Measurements from ENCODE around the gene LBH.
A peak's percentile ranks its signal among the peaks of the same experiment; 100 is the strongest.

The LBH gene

GRCh38 chr2:30276455-30276911, 45.1 kb downstream of the LBH start:
- H3K9me3 Mint-ChIP-seq: no peaks in the 10 kb centered on the region
- H3K36me3 Mint-ChIP-seq (ENCODE audit: low read depth): no peaks in the 10 kb centered on the region
- H3K4me1 Mint-ChIP-seq (ENCODE audit: low read depth): peaks cover 17% of the 10 kb centered on the region
- no peak overlapping the region for H3K27ac Mint-ChIP-seq
- no peak for DNase-seq (ENCODE audit: low spot score)
- no peak overlapping the region for H3K4me3 Mint-ChIP-seq
- no peaks in the 10 kb centered on the region for H3K27me3 Mint-ChIP-seq (ENCODE audit: low read depth)

- Mint-ChIP-seq H3K36me3 (ENCODE audit: low read depth) (no peaks in the 10 kb centered on the region), H3K4me3 (no peak overlapping the region), H3K27ac (no peak overlapping the region), H3K9me3 (no peaks in the 10 kb centered on the region), H3K27me3 (ENCODE audit: low read depth) (no peaks in the 10 kb centered on the region), H3K4me1 (ENCODE audit: low read depth) (peaks cover 17% of the 10 kb centered on the region)
- DNase-seq (ENCODE audit: low spot score): no peak
Measured at GRCh38 chr2:30277582-30277981, 46.2 kb downstream of the LBH start.

- no peaks in the 10 kb centered on the region for H3K9me3 Mint-ChIP-seq
- no peak for DNase-seq (ENCODE audit: low spot score)
- H3K27ac Mint-ChIP-seq: no peak overlapping the region
- H3K4me1 Mint-ChIP-seq (ENCODE audit: low read depth): peaks cover 15% of the 10 kb centered on the region
- no peak overlapping the region for H3K4me3 Mint-ChIP-seq
- H3K36me3 Mint-ChIP-seq (ENCODE audit: low read depth): no peaks in the 10 kb centered on the region
- H3K27me3 Mint-ChIP-seq (ENCODE audit: low read depth): no peaks in the 10 kb centered on the region
Measured at GRCh38 chr2:30278419-30278818, 47.1 kb downstream of the LBH start.

GRCh38 chr2:30280596-30281434, 49.5 kb downstream of the LBH start:
- Mint-ChIP-seq H3K4me3 (no peak overlapping the region), H3K27me3 (ENCODE audit: low read depth) (no peaks in the 10 kb centered on the region), H3K36me3 (ENCODE audit: low read depth) (no peaks in the 10 kb centered on the region), H3K4me1 (ENCODE audit: low read depth) (peaks cover 14% of the 10 kb centered on the region), H3K27ac (no peak overlapping the region), H3K9me3 (no peaks in the 10 kb centered on the region)
- DNase-seq (ENCODE audit: low spot score): no peak

- H3K4me3 Mint-ChIP-seq: no peak overlapping the region
- no peak for DNase-seq (ENCODE audit: low spot score)
- no peaks in the 10 kb centered on the region for H3K27me3 Mint-ChIP-seq (ENCODE audit: low read depth)
- H3K36me3 Mint-ChIP-seq (ENCODE audit: low read depth): no peaks in the 10 kb centered on the region
- no peak overlapping the region for H3K27ac Mint-ChIP-seq
- no peaks in the 10 kb centered on the region for H3K9me3 Mint-ChIP-seq
- peaks cover 17% of the 10 kb centered on the region for H3K4me1 Mint-ChIP-seq (ENCODE audit: low read depth)
Measured at GRCh38 chr2:30282081-30282480, 50.7 kb downstream of the LBH start.

GRCh38 chr2:30282721-30283120, 51.4 kb downstream of the LBH start:
- no peak overlapping the region for H3K27ac Mint-ChIP-seq
- H3K36me3 Mint-ChIP-seq (ENCODE audit: low read depth): no peaks in the 10 kb centered on the region
- no peak overlapping the region for H3K4me3 Mint-ChIP-seq
- no peak for DNase-seq (ENCODE audit: low spot score)
- H3K4me1 Mint-ChIP-seq (ENCODE audit: low read depth): peaks cover 22% of the 10 kb centered on the region
- no peaks in the 10 kb centered on the region for H3K9me3 Mint-ChIP-seq
- no peaks in the 10 kb centered on the region for H3K27me3 Mint-ChIP-seq (ENCODE audit: low read depth)

- Mint-ChIP-seq H3K27ac (no peak overlapping the region), H3K4me3 (no peak overlapping the region), H3K36me3 (ENCODE audit: low read depth) (no peaks in the 10 kb centered on the region), H3K4me1 (ENCODE audit: low read depth) (peaks cover 23% of the 10 kb centered on the region), H3K9me3 (no peaks in the 10 kb centered on the region), H3K27me3 (ENCODE audit: low read depth) (no peaks in the 10 kb centered on the region)
- no peak for DNase-seq (ENCODE audit: low spot score)
Measured at GRCh38 chr2:30283931-30284565, 52.7 kb downstream of the LBH start.

GRCh38 chr2:30285758-30286157, 54.4 kb downstream of the LBH start:
- Mint-ChIP-seq H3K4me1 (ENCODE audit: low read depth) (peaks cover 28% of the 10 kb centered on the region), H3K4me3 (no peak overlapping the region), H3K9me3 (no peaks in the 10 kb centered on the region), H3K36me3 (ENCODE audit: low read depth) (no peaks in the 10 kb centered on the region), H3K27ac (no peak overlapping the region), H3K27me3 (ENCODE audit: low read depth) (no peaks in the 10 kb centered on the region)
- no peak for DNase-seq (ENCODE audit: low spot score)

GRCh38 chr2:30287190-30287840, 56.0 kb downstream of the LBH start:
- H3K27me3 Mint-ChIP-seq (ENCODE audit: low read depth): no peaks in the 10 kb centered on the region
- DNase-seq (ENCODE audit: low spot score): no peak
- H3K27ac Mint-ChIP-seq: peak overlapping the region; percentile 12
- H3K9me3 Mint-ChIP-seq: no peaks in the 10 kb centered on the region
- no peaks in the 10 kb centered on the region for H3K36me3 Mint-ChIP-seq (ENCODE audit: low read depth)
- H3K4me3 Mint-ChIP-seq: peak overlapping the region; percentile 25
- H3K4me1 Mint-ChIP-seq (ENCODE audit: low read depth): peaks cover 29% of the 10 kb centered on the region

GRCh38 chr2:30287857-30288513, 56.7 kb downstream of the LBH start:
- Mint-ChIP-seq H3K4me1 (ENCODE audit: low read depth) (peaks cover 29% of the 10 kb centered on the region), H3K4me3 (peak overlapping the region; percentile 11), H3K36me3 (ENCODE audit: low read depth) (no peaks in the 10 kb centered on the region), H3K27me3 (ENCODE audit: low read depth) (no peaks in the 10 kb centered on the region), H3K27ac (peak overlapping the region; percentile 12), H3K9me3 (no peaks in the 10 kb centered on the region)
- DNase-seq (ENCODE audit: low spot score): no peak

- no peaks in the 10 kb centered on the region for H3K9me3 Mint-ChIP-seq
- H3K4me1 Mint-ChIP-seq (ENCODE audit: low read depth): peaks cover 29% of the 10 kb centered on the region
- no peaks in the 10 kb centered on the region for H3K36me3 Mint-ChIP-seq (ENCODE audit: low read depth)
- DNase-seq (ENCODE audit: low spot score): no peak
- H3K27me3 Mint-ChIP-seq (ENCODE audit: low read depth): no peaks in the 10 kb centered on the region
- H3K27ac Mint-ChIP-seq: no peak overlapping the region
- no peak overlapping the region for H3K4me3 Mint-ChIP-seq
Measured at GRCh38 chr2:30288561-30288960, 57.2 kb downstream of the LBH start.

GRCh38 chr2:30293303-30293921, 62.1 kb downstream of the LBH start:
- Mint-ChIP-seq H3K36me3 (ENCODE audit: low read depth) (no peaks in the 10 kb centered on the region), H3K9me3 (no peaks in the 10 kb centered on the region), H3K27me3 (ENCODE audit: low read depth) (no peaks in the 10 kb centered on the region), H3K27ac (no peak overlapping the region), H3K4me1 (ENCODE audit: low read depth) (peaks cover 11% of the 10 kb centered on the region), H3K4me3 (no peak overlapping the region)
- no peak for DNase-seq (ENCODE audit: low spot score)

GRCh38 chr2:30294133-30294532, 62.8 kb downstream of the LBH start:
- Mint-ChIP-seq H3K27ac (no peak overlapping the region), H3K27me3 (ENCODE audit: low read depth) (no peaks in the 10 kb centered on the region), H3K4me1 (ENCODE audit: low read depth) (peaks cover 7% of the 10 kb centered on the region)

More at GRCh38 chr2:30294133-30294532, 62.8 kb downstream of the LBH start:
- H3K9me3 Mint-ChIP-seq: no peaks in the 10 kb centered on the region
- DNase-seq (ENCODE audit: low spot score): no peak
- H3K4me3 Mint-ChIP-seq: no peak overlapping the region
- H3K36me3 Mint-ChIP-seq (ENCODE audit: low read depth): no peaks in the 10 kb centered on the region
